ENCODE data around the gene RITA1.
"Not testable (repeated sequence)": the region's sequence is repeated elsewhere in the genome, so short reads cannot be mapped to it uniquely, and the experiment has no call there.

RITA1 gene

DNA sequence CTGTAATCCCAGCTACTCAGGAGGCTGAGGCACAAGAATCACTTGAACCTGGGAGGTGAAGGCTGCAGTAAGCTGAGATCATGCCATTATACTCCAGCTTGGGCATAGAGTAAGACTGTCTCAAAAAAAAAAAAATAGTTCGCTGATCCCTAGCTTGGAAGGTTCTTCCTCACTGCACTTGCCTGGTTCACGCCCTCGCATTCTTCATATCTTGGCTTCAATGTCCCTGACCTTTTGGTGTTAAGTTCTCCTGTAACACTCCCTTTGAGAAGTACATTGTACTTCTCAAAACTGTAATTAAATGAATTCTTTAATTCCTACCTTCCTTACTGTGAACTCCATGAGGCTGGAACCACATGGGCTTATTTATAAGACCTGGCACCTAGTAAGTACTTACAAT, 19.3 kb downstream of the RITA1 start:
- no peak for DNase-seq

DNA sequence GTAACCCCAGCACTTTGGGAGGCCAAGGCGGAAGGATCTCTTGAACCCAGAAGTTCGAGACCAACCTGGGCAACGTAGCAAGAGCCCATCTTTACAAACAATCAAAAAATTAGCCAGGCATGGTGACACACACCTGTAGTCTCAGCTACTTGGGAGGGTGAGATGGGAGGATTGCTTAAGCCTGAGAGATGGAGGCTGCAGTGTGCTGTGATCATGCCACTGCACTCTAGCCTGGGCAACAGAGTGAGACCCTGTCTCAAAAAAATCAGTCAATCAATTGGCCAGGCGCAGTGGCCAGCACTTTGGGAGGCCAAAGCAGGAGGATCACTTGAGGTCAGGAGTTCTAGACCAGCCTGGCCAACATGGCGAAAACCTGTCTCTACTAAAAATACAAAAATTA, 21.3 kb downstream of the RITA1 start:
- DNase-seq: not testable (repeated sequence)

DNA sequence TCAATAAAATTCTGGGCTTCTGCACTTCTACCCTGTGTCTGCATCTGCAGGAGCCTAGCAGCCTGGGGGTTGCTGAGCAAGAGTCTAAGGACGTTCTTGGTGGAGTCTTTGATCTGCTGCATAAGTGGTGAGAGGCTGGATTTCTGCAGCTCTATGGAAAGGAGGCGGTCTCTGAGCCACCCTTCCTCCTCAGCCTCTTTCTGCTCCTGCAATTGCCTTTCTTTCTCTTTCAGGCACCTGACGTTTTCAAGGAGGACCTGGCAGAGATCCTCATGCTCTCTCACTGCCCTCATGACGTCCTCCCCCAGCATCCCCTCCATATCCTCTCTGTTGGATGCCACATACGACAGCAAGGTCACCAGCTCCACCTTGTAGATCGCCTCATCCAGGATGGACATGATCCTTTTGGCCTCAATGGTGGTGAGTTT, 22.1 kb downstream of the RITA1 start:
- no peak for DNase-seq

DNA sequence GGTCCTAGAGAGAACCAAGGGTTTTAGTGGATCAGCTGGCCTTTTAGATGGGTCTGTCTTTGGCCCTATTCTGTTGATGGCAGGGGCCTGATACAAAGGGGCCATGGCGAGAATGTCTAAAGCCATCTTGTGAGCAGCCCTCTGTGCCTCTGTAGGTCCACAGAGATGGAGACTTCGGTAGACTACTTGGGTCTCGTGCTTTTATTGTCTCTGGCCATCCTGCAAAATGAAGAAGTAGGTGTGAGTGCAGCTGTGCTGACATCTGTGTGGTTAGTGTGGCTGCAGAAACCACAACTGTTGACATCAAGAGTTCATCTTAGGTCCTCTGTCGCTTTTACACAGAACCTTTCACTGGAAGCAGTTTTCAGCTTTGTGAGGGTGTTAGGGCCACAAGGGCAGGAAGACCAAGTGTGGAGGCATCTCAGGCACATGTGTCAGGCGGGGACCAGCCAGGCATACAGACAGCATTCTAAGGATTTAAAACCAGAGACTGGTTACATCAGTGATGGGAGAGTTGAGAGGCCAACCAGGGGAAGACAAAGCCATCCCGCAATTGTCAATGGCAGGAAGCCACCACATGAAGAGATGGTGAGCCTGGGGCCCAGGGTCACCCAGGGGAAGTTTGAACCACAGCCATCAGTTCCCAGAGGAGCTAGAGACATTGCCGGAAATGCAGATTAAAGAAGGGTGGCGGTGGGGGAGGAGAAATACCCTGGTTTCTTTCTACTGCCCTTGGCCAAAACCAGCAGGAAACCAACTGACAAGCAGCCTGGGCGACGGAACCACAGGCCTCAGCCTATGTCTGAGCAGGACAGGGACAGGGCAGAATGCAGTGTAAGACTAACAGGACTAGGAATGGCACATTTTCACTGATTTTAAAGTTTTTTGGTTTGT, 22.8 kb downstream of the RITA1 start:
- DNase-seq: peak; percentile 41

DNA sequence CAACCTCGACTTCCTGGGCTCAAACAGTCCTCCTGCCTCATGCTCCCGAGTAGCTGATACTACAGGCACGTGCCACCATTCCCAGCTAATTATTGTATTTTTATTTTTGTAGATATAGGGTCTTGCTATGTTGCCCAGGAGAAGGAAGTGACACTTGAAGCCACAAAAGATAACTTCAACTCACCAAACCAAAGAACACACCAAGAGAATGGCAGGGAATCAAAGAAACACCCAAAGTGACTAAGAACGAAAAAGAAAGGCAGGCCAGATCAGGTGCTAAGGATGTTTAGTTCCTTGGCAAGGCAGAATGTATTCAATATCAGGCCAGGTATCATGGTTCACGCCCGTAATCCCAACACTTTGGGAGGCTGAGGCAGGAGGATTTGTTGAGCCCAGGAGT, 25.6 kb downstream of the RITA1 start:
- DNase-seq: no peak

DNA sequence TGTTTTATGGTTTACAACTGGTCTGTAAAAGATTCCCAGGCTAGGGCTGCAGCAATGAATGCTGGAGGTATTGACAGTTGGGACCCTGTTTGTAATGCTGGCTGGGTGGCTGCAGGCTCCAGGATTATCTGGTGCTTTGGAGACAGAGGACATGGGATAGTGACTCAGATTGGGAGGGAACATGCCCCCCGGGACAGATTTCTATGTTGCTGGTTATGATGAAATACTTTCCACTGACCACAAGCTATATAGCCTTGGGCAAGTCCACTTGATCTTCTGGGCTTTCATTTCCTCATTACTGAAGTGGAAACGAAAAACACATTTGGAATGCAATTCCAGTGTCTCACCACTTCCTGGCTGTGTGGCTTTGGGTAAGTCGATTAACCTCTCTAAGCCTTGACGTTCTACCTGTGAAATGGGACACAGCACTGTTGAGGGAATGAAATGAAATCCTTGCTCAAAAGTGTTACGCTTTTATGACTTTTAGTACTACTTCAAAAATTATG, 29.4 kb downstream of the RITA1 start:
- DNase-seq: no peak

DNA sequence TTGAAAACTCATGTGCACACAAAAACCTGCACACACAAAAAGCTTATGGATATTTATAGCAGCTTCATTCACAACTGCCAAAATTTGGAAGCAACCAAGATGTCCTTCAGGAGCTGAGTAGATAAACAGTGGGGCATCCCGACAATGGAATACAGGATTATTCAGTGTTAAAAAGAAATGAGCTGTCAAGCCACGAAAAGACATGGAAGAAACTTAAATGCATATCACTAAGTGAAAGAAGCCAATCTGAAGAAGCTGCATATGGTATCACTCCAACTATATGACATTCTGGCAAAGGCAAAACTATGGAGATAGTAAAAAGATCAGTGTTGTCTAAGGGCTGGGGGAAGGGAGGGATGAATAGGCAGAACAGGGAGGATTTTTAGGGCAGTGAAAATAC, 30.5 kb downstream of the RITA1 start:
- no peak for DNase-seq

DNA sequence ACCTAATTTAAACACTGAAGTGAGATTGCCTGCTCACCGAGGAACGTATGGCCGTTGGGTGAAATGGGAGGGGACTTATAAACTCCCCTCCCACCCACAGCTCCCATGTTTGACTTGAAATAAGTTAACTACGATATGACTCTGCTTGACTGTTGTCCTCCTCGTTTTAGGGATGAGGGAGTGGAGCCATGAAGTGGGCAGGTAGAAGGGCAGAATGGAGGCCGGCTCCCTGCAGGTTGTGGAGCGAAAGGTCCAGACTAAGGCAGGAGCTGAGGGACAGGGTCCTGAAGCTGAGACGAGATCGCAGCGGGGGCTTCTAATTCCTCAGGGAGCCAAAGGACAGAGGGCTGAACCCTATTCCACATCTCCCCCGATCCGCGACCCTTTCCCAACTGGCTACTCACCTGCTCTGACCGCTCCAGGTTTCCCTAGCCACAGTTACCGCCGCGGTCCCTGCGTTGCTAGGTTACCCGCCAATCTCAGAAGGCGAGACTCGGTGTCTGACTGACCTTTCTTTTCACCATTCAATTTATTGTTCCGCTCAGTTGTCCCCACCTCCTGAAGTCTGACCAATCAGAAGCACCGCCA, 35.2 kb downstream of the RITA1 start:
- no peak for DNase-seq

DNA sequence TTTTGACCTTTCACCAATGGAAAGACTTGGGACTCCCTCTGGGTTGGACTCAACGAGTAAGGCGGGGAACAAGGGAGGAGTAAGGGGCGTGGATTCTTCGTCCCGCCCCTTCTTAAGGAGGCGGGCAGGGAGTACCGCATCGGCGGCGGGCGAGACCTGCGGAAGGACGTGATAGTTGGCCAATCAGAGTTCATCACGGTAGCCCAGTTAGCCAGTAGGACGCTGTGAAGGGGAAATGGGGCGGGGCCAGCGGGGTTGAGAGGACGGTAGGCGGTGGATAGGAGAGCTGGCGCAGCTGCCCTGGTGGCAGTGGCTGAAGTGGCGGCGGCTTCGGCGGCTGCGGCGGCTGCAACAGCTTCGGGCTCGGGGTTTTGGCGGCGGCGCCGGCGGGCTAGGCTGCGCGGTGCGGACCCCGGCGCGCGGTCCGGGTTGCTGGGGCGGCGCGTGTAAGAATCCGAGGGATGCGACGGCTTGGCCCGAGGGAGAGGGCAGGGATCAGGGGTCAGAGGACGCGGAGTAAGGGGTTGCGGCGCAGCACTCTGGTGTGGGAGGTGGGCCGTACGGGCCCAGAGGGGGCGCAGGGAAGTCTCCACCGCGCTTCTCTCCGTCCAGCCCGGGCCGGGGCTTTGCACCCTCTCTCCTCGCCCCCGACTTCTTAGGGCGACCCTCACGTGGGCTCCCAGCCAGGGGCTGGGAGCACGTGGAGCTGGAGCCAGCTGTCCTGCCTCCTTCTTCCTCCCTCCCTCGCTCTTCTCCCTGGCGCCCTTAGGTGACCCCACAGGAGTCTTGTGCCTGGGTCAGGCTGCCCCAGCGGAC, 35.9 kb downstream of the RITA1 start, which contains the start of gene TPCN1:
TPCN1 (plus strand) TSS at position 284 of the 816 bp plus-strand sequence. CDS start 5,389 bp downstream, outside the sequence.
- DNase-seq: peak; percentile 97

DNA sequence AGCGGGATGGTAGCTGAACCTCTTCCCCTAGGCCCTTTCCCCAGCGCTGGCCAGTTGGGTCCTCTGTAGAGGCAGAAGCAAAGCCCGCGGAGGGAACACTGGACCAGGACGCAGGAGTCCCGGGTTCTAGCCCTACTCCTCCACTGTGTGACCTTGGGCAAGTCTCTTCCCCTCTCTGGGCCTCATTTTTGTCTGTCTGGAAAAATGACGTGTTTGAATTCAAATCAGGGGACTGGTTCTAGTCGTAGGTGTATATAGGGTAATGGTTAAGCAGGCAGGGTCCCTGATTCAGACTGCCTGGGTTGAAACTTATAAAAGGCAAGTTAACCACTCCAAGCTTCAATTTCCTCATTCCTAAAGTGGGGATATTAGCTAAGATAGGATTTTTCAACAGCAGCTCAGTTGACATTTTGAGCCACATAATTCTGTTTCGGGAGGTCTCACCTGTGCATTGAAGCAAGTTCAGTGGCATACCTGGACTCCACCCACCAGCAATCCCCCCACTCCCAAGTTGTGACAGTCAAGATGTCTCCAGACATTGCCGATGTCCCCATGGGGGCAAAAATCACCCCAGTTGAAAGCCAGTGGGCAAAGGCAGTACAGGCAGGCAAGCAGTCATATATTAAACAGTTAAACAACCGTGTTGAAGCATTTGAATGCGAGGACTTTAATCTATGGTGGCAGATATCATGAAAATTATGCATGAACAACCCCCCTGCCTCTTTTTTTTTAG, 36.6 kb downstream of the RITA1 start:
- DNase-seq: no peak

DNA sequence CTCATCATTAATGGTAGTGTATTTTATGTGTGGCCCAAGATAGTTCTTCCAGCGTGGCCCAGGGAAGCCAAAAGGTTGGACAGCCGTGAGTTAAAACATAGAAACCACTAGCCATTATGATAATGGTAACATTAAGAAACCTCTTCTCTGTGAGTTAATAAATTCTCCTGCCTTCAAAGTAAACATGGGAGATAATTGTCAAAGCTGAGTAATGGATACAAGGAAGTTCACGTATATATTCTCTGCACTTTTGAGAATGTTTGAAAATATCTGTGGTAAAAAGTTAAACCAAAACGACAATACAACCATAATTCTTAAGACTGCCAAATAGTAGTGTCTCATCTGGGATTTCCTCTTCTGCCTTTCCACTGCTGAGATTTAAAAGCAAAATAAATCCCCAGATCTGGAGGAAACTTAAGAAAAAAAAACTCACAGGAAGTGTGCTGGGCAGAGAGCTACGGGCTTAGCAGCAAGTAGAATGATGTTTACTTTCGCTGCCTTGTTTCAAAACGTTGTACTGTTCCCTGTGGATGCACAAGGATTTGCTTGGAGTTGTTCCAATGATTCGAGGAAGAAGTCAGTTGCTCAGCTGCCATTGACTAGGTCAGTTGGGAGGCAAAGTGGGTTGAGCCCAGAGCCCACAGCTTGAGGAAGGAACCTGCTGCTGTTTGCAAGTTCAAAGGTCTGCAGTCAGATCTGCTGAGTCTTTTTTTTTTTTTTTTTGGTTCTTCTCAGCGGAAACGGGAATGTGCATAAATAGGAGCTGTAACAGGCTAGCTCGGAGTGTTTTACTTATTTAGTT, 37.4 kb downstream of the RITA1 start:
- DNase-seq: no peak

DNA sequence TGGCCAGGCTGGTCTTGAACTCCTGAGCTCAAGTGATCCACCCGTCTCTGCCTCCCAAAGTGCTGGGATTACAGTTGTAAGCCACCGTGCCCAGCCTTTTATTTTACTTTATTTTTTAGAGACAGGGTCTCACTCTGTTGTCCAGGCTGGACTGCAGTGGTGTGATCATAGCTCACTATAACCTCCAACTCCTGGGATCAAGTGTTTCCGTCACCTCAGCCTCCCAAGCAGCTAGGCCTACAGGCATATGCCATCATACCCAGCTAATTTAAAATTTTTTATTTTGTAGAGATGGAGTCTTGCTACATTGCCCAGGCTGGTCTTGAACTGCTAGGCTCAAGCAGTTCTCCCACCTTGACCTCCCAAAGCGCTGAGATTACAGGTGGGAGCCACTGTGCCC, 39.4 kb downstream of the RITA1 start:
- DNase-seq: no peak

DNA sequence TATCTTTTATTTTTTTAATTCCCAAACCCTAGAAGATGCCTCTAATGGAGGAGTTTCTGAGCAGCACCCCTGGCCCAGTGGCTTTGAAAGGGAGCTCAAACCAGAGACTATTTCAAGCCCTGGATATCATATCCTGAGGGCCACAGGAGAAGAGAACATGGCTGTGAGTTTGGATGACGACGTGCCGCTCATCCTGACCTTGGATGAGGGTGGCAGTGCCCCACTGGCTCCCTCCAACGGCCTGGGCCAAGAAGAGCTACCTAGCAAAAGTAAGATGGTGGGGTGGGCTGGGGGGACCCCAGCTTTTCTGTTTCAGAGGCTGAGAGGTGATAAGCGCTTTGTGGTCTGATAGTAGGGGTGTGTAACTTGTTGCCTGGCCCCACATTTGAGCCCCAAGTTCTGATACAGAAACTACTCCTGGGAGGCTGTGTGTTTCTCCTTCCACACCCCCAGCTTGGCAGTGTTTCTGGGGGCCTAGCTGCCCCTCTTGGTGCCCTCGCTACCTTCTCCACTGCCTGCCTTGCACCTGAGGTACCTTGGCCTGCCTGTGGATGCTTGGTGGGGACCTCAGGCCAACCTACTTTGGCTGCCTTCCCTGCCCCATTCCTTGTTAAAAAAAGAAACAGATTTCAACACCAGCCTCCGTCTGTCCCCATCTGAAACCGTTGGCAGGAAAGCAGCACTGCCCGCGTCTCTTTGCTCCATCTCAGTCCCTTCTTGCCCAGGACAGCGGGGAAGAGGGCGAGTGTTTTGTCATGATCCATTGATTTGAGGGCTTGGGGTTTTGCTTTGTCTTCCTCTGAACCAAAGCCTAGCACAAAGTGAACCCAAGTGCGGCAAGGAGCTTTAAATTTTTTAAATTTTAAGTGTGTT, 41.4 kb downstream of the RITA1 start:
- no peak for DNase-seq

DNA sequence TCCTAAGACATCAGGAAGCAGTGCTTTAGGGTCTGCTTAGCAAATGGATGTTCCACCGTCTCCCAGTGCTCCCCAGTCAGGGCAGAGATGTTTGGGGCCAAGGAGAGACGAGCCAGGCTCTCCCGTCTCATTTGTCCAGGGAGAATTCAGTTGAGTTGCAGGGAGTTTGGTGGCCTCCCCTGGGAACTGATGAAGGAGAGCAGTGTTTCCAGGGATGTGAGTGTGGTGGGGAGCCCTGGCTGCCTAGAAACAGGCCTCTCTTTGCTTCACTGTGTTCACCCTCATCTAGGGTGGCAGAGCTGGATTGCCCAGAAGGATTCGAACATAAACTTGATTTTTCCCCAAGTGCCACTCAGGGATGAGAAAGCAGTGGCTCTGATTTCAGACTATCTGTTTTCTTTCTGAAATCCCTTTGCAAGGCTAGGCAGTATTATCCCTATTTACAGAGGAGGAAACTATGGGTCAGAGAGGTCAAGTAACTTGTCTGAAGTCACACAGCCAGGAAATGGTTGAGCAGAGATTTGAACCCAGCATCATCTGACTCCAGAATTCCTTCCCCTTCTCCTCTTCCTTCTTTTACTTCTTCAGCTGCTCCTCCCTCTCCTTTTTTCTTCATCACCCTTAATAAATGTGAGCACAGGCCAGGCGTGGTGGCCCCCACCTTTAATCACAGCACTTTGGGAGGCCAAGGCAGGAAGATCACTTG, 42.3 kb downstream of the RITA1 start:
- DNase-seq: no peak

DNA sequence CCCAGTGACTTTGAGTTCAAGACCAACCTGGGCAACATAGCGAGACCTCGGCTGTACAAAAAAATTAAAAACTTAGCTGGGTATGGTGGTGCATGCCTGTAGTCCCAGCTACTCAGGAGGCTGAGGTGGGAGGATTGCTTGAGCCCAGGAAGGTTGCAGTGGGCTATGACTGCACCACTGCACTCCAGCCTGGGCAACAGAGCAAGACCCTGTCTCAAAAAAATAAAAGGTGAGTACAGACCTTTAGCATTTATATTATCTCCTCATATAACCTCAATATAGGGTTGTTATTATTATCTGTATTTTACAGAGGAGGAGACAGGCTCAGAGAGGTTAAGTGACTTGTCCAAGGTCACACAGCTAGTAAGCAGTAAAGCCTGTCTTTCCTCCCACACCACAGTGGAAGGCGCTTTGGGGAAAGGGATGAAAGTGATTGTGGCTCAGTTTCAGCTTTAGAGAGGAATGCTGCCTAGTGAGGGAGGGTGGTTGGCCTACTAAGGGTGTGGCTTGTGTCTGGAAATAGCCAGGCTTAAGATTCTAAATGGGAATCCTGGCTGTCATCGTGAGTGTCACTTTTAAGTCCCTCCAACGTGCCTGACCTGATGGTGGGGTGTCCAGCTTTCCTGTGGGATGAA, 43.0 kb downstream of the RITA1 start:
- no peak for DNase-seq

DNA sequence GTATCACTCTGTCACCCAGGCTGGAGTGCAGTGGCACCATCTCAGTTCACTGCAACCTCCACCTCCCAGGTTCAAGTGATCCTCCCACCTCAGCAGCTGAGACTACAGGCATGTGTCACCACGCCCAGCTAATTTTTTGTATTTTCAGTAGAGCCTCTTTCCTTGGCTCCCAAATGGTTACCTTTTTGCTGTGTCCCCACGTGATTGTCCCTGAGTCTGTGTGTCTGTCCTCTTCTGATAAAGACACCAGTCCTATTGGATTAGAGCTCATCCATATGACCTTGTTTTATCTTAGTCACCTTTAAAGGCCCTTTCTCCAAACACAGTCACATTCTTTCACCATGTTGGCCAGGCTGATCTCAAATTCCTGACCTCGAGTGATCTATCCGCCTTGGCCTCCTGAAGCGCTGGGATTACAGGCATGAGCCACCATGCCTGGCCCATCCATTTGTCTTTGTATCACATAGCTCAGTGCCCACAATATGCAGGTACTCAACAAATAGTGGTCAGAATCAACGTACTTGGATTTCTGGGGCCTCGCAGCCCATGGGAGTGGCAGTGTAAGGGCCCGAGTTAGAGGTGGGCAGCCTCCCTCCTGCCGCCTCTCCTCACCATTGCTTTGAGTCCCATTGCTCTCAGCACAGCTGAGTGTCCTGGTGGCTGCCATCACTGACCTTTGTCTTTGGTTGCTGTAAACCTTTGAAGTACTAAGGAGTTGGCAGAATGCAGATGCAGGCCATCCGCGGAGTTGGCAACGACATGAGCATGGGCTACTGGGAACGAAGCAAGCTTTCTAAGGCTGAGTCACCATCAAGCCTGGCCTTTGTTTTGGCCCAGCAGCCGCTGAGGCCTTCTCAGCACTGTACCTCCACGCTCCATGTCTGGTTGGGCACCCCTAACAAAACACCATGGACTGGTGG, 45.1 kb downstream of the RITA1 start:
- no peak for DNase-seq

DNA sequence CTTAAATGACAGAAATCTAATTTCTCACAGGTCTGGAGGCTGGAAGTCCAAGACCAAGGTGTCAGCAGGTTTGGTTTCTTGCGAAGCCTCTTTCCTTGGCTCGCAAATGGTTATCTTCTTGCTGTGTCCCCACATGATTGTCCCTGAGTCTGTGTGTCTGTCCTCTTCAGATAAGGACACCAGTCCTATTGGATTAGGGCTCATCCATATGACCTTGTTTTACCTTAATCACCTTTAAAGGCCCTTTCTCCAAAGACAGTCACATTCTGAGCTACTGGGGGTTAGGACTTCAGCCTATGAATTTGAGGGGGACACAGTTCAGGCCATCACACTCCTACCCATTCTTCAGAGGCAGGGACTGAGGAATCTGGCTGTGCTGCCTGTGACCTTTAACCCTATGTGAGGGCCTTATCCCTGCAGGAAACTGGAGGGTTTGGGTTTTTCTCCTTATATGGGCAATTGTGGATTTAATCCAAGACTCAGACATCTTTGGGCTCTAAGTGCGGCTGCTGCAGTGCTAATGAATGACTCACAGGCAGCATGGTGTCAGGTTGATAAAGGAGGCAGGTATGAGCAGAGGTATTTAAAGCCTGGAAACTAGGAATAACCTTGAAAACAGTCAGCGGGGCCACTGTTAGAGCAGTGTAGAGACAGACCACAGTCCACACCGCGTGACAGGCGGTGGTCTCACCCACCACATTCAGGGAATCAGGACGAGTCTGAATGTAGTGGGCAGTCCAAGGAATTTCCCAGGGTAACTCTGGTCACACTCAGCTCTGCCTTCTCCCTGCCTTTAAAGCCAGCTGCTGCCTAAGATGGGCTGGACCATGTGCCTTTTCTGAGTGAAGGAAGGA, 45.9 kb downstream of the RITA1 start:
- no peak for DNase-seq
